GM20431 (cell line): ENCODE data around the gene MOGAT2.
"Not testable (repeated sequence)": the region's sequence is repeated elsewhere in the genome, so short reads cannot be mapped to it uniquely, and the experiment has no call there.

Experiments
- in situ Hi-C: fragments of 300-500 bp; cut with MseI, MboI; formaldehyde crosslinking; loops from one replicate; pipeline ENCODE4 v1.15.0; 2020; ENCODE audit warnings: low sequenced_read_pairs; ENCODE audit not compliant: unreplicated experiment

MOGAT2 gene

GRCh38 chr11:75717608-75718418 lies at the start of gene MOGAT2:
Gene MOGAT2 (plus strand): TSS chr11:75717838. CDS start chr11:75717889, 51 bp downstream.
- in situ Hi-C loops = no loop called here

GRCh38 chr11:75668451-75669297 lies 49.0 kb upstream of the MOGAT2 start, which contains the start of gene MAP6:
Gene MAP6 (minus strand): TSS chr11:75669038. CDS start chr11:75668369, 669 bp downstream.
- in situ Hi-C loops = no loop called here

- in situ Hi-C loops = no loop called here
These were observed 43.6 kb upstream of the MOGAT2 start for GRCh38 chr11:75673977-75674582.

GRCh38 chr11:75677275-75677674 lies 40.4 kb upstream of the MOGAT2 start:
- in situ Hi-C loops = no loop called here

GRCh38 chr11:75677909-75678308 lies 39.7 kb upstream of the MOGAT2 start:
- in situ Hi-C loops = no loop called here

- in situ Hi-C loops = no loop called here
These were observed 38.9 kb upstream of the MOGAT2 start for GRCh38 chr11:75678620-75679259.

GRCh38 chr11:75679566-75679965 lies 38.1 kb upstream of the MOGAT2 start:
- in situ Hi-C loops = no loop called here

GRCh38 chr11:75683856-75684255 lies 33.8 kb upstream of the MOGAT2 start:
- in situ Hi-C loops = not testable (repeated sequence)

GRCh38 chr11:75689863-75690609 lies 27.6 kb upstream of the MOGAT2 start:
- in situ Hi-C loops = no loop called here

GRCh38 chr11:75691804-75692203 lies 25.8 kb upstream of the MOGAT2 start:
- in situ Hi-C loops = no loop called here

GRCh38 chr11:75697906-75698581 lies 19.6 kb upstream of the MOGAT2 start:
- in situ Hi-C loops = no loop called here

- in situ Hi-C loops = no loop called here
These were observed 16.7 kb upstream of the MOGAT2 start for GRCh38 chr11:75700940-75701339.

- in situ Hi-C loops = no loop called here
These were observed 13.9 kb upstream of the MOGAT2 start for GRCh38 chr11:75703695-75704237.

- in situ Hi-C loops = no loop called here
These were observed 12.1 kb upstream of the MOGAT2 start for GRCh38 chr11:75705541-75705940.

GRCh38 chr11:75706260-75706729 lies 11.3 kb upstream of the MOGAT2 start:
- in situ Hi-C loops = no loop called here

- in situ Hi-C loops = no loop called here
These were observed 3.4 kb upstream of the MOGAT2 start for GRCh38 chr11:75714211-75714610.

- in situ Hi-C loops = no loop called here
These were observed 1.9 kb upstream of the MOGAT2 start for GRCh38 chr11:75715688-75716087.

- in situ Hi-C loops = no loop called here
These were observed 979 bp upstream of the MOGAT2 start for GRCh38 chr11:75716659-75717058.
